HEK293 (cell line): Measurements from ENCODE around the gene KRTAP5-8.
A peak's percentile ranks its signal among the peaks of the same experiment; 100 is the strongest.

Source experiments
- CTCF ChIA-PET: fragments of 350-600 bp; formaldehyde crosslinking; extraction: SDS; loops from one replicate; lab custom pipeline; 2021; ENCODE audit warnings: antibody characterized with exemption; lab: Yijun Ruan, JAX
- POLR2A ChIA-PET: fragments of 300-600 bp; formaldehyde crosslinking; extraction: SDS; loops from one replicate; lab custom pipeline; 2020; ENCODE audit warnings: antibody characterized with exemption, inconsistent platforms; lab: Yijun Ruan, JAX
- H3K27ac ChIP-seq: fragments of 200-500 bp; sonication (Bioruptor generic); 2 replicates; pipeline ENCODE4 v1.5.1; 2014; ENCODE audit warnings: low read depth, low read length, control low read depth, inconsistent platforms; ENCODE audit errors: extremely low read depth
- H3K36me3 ChIP-seq, 2 experiments: fragments of 200-500 bp in 1 of 2; sonication (Bioruptor generic) in 1 of 2; 1 replicate in 1 of 2; 2 replicates in 1 of 2; pipeline ENCODE4 v1.5.1; 2014 to 2017; ENCODE audit warnings: inconsistent platforms in 2 of 2, low read length in 2 of 2; ENCODE audit not compliant: control insufficient read depth in 2 of 2, insufficient read depth in 1 of 2
- H3K4me1 ChIP-seq: fragments of 200-500 bp; sonication (Bioruptor generic); 2 replicates; pipeline ENCODE4 v1.5.1; 2014; ENCODE audit warnings: mild to moderate bottlenecking, low read length, inconsistent platforms; ENCODE audit not compliant: control insufficient read depth, insufficient read depth
- H3K4me3 ChIP-seq: 2 replicates; pipeline ENCODE4 v1.5.1; 2011; ENCODE audit warnings: low read depth, mild to moderate bottlenecking, control low read depth, low read length, moderate library complexity
- H3K9me3 ChIP-seq: fragments of 200-500 bp; sonication (Bioruptor generic); 2 replicates; pipeline ENCODE4 v1.5.1; 2014; ENCODE audit warnings: low read depth, low read length, inconsistent platforms; ENCODE audit not compliant: control insufficient read depth, insufficient read depth
- GLIS1 ChIP-seq: fragments of 450-650 bp; formaldehyde crosslinking; IDR thresholded peaks from 2 replicates; pipeline ENCODE4 v1.5.1; 2016; ENCODE audit warnings: missing biosample characterization, missing genetic modification characterization
- HOXC10 ChIP-seq: sonication (generic); formaldehyde crosslinking; IDR thresholded peaks from 2 replicates; pipeline ENCODE4 v1.8.1; 2023; ENCODE audit warnings: mild to moderate bottlenecking, missing genetic modification reagents
- KLF8 ChIP-seq: fragments of 450-650 bp; formaldehyde crosslinking; IDR thresholded peaks from 2 replicates; pipeline ENCODE4 v1.5.1; 2016; ENCODE audit warnings: missing biosample characterization, missing genetic modification characterization
- SCRT1 ChIP-seq: fragments of 450-650 bp; formaldehyde crosslinking; IDR thresholded peaks from 2 replicates; pipeline ENCODE4 v1.5.1; 2016; ENCODE audit warnings: missing biosample characterization, missing genetic modification characterization, borderline replicate concordance
- SCRT2 ChIP-seq: fragments of 450-650 bp; formaldehyde crosslinking; IDR thresholded peaks from 2 replicates; pipeline ENCODE4 v1.5.1; 2016; ENCODE audit warnings: missing biosample characterization, missing genetic modification characterization
- TRIM28 ChIP-seq: IDR thresholded peaks from 2 replicates; pipeline ENCODE4 v1.6.1; 2011; ENCODE audit warnings: low read length, control low read depth, borderline replicate concordance
- ZNF121 ChIP-seq: fragments of 450-650 bp; formaldehyde crosslinking; IDR thresholded peaks from 2 replicates; pipeline ENCODE4 v1.5.1; 2016; ENCODE audit warnings: missing biosample characterization, missing genetic modification characterization
- ZNF148 ChIP-seq: fragments of 450-650 bp; formaldehyde crosslinking; IDR thresholded peaks from 2 replicates; pipeline ENCODE4 v1.5.0; 2017; ENCODE audit warnings: missing biosample characterization, missing genetic modification characterization, borderline replicate concordance
- ZNF155 ChIP-seq: fragments of 450-650 bp; formaldehyde crosslinking; IDR thresholded peaks from 2 replicates; pipeline ENCODE4 v1.5.1; 2016; ENCODE audit warnings: missing biosample characterization, missing genetic modification characterization
- ZNF280C ChIP-seq: fragments of 450-650 bp; formaldehyde crosslinking; IDR thresholded peaks from 2 replicates; pipeline ENCODE4 v1.5.1; 2016; ENCODE audit warnings: missing biosample characterization, missing genetic modification characterization
- ZNF324 ChIP-seq: fragments of 450-650 bp; formaldehyde crosslinking; IDR thresholded peaks from 2 replicates; pipeline ENCODE4 v1.5.1; 2016; ENCODE audit warnings: missing biosample characterization, missing genetic modification characterization
- ZNF335 ChIP-seq: fragments of 450-650 bp; formaldehyde crosslinking; conservative IDR thresholded peaks from 2 replicates; pipeline ENCODE4 v1.5.1; 2016; ENCODE audit warnings: missing biosample characterization, missing genetic modification characterization
- ZNF48 ChIP-seq: fragments of 450-650 bp; formaldehyde crosslinking; IDR thresholded peaks from 2 replicates; pipeline ENCODE4 v1.5.1; 2016; ENCODE audit warnings: missing biosample characterization, missing genetic modification characterization
- ZNF544 ChIP-seq: fragments of 450-650 bp; formaldehyde crosslinking; IDR thresholded peaks from 2 replicates; pipeline ENCODE4 v1.5.0; 2017; ENCODE audit warnings: missing biosample characterization, missing genetic modification characterization
- ZNF585B ChIP-seq: fragments of 450-650 bp; formaldehyde crosslinking; IDR thresholded peaks from 2 replicates; pipeline ENCODE4 v1.5.1; 2016; ENCODE audit warnings: missing biosample characterization, missing genetic modification characterization
- ZNF670 ChIP-seq: fragments of 450-650 bp; formaldehyde crosslinking; IDR thresholded peaks from 2 replicates; pipeline ENCODE4 v1.5.1; 2016; ENCODE audit warnings: missing biosample characterization, missing genetic modification characterization, low read depth
- ZNF776 ChIP-seq: fragments of 450-650 bp; formaldehyde crosslinking; IDR thresholded peaks from 2 replicates; pipeline ENCODE4 v1.5.0; 2017; ENCODE audit warnings: missing biosample characterization, missing genetic modification characterization, borderline replicate concordance
- ZNF777 ChIP-seq: fragments of 450-650 bp; formaldehyde crosslinking; IDR thresholded peaks from 2 replicates; pipeline ENCODE4 v1.5.1; 2017; ENCODE audit warnings: missing biosample characterization, missing genetic modification characterization, borderline replicate concordance
- ZNF785 ChIP-seq: fragments of 450-650 bp; formaldehyde crosslinking; IDR thresholded peaks from 2 replicates; pipeline ENCODE4 v1.5.1; 2016; ENCODE audit warnings: missing biosample characterization, missing genetic modification characterization

Gene KRTAP5-8

GRCh38 chr11:71580057-71581003 is 42.5 kb downstream of the KRTAP5-8 start (continued):
- TF ChIP-seq ZNF148 (tag by site-specific recombination) = no peak
- no peak for TF ChIP-seq ZNF777 (tag by site-specific recombination)
- 0 out of 2 replicates have a peak, but pooled peaks have one; percentile 24 for TF ChIP-seq ZNF335 (tag by site-specific recombination)
- peak; percentile 98 for TF ChIP-seq SCRT2 (tag by site-specific recombination)
- peak; percentile 94 for TF ChIP-seq SCRT1 (tag by site-specific recombination)
- TF ChIP-seq ZNF324 = no peak
- peak; percentile 69 for TF ChIP-seq GLIS1 (tag by site-specific recombination)

- ChIA-PET POLR2A (no interaction called here), CTCF (interaction anchor here (0.6 to 1.2 kb wide), 4 partner anchors 10 to 831 kb away, joined by 3 to 4 read pairs (median 3); no protein-coding TSS in a partner anchor)
- Histone ChIP-seq H3K36me3 (no peaks in the 10 kb centered on the region), H3K4me3 (no peak overlapping the region), H3K9me3 (no peaks in the 10 kb centered on the region), H3K27ac (no peak overlapping the region), H3K4me1 (no peaks in the 10 kb centered on the region)
- TF ChIP-seq ZNF280C (tag by site-specific recombination) = no peak
- no peak for TF ChIP-seq ZNF776
- no peak for TF ChIP-seq ZNF121 (tag by site-specific recombination)
- no peak for TF ChIP-seq TRIM28
- TF ChIP-seq ZNF785 = no peak
- no peak for TF ChIP-seq HOXC10 (CRISPR knock-in tag)
- no peak for TF ChIP-seq KLF8 (tag by site-specific recombination)
- no peak for TF ChIP-seq ZNF585B (tag by site-specific recombination)
- TF ChIP-seq ZNF155 (tag by site-specific recombination) = no peak
- no peak for TF ChIP-seq ZNF48 (tag by site-specific recombination)
- no peak for TF ChIP-seq ZNF670 (tag by site-specific recombination)
- no peak for TF ChIP-seq SCRT1 (tag by site-specific recombination)
- no peak for TF ChIP-seq ZNF544 (tag by site-specific recombination)
These were observed 44.0 kb downstream of the KRTAP5-8 start for GRCh38 chr11:71581826-71582225.
